ENCODE data around the gene CD19.
"Not testable (repeated sequence)": the region's sequence is repeated elsewhere in the genome, so short reads cannot be mapped to it uniquely, and the experiment has no call there.

Gene CD19

GRCh38 chr16:28935924-28936783 is 4.4 kb downstream of the CD19 start:
- peak in 45 of 56 donors; percentile 2 to 73 (median 25) for DNase-seq

GRCh38 chr16:28936784-28937155 is 5.0 kb downstream of the CD19 start:
- DNase-seq = no peak

- no peak for DNase-seq
Observed at GRCh38 chr16:28937222-28937876, 5.6 kb downstream of the CD19 start.

- DNase-seq = no peak
Observed at GRCh38 chr16:28938721-28939120, 7.0 kb downstream of the CD19 start.

GRCh38 chr16:28939825-28940224 is 8.1 kb downstream of the CD19 start:
- DNase-seq = not testable (repeated sequence)

- no peak for DNase-seq
Observed at GRCh38 chr16:28943281-28943680, 11.5 kb downstream of the CD19 start.

GRCh38 chr16:28946681-28947080 is 14.9 kb downstream of the CD19 start:
- no peak for DNase-seq

- peak; percentile 95 to 100 (median 100) for DNase-seq
Observed at GRCh38 chr16:28950648-28951409, 19.1 kb downstream of the CD19 start, which contains the start of gene NFATC2IP. TSS of gene NFATC2IP (plus strand) at chr16:28950937. CDS start at chr16:28951012, 75 bp downstream.

- DNase-seq = peak in 5 of 56 donors; percentile 7 to 31 (median 24)
Observed at GRCh38 chr16:28951410-28951943, 19.7 kb downstream of the CD19 start.

- DNase-seq = no peak
Observed at GRCh38 chr16:28958216-28958615, 26.4 kb downstream of the CD19 start.

- no peak for DNase-seq
Observed at GRCh38 chr16:28958836-28959235, 27.1 kb downstream of the CD19 start.

- DNase-seq = no peak
Observed at GRCh38 chr16:28964072-28964471, 32.3 kb downstream of the CD19 start.

- DNase-seq = no peak
Observed at GRCh38 chr16:28964496-28964895, 32.7 kb downstream of the CD19 start.

GRCh38 chr16:28967156-28967555 is 35.4 kb downstream of the CD19 start:
- DNase-seq = no peak

GRCh38 chr16:28969696-28970095 is 37.9 kb downstream of the CD19 start:
- not testable (repeated sequence) for DNase-seq

- DNase-seq = peak in 48 of 56 donors; percentile 9 to 82 (median 54)
Observed at GRCh38 chr16:28974007-28974436, 42.3 kb downstream of the CD19 start.

GRCh38 chr16:28974437-28975157 is 42.8 kb downstream of the CD19 start, which contains the start of gene SPNS1:
TSS of gene SPNS1 (plus strand) at chr16:28974778. CDS start at chr16:28975152, 374 bp downstream.
- DNase-seq = peak; percentile 80 to 100 (median 95)

GRCh38 chr16:28975158-28975599 is 43.4 kb downstream of the CD19 start:
- DNase-seq = peak in 4 of 56 donors; percentile 23 to 49 (median 32)

- peak in 1 of 56 donors; percentile 0 for DNase-seq
Observed at GRCh38 chr16:28977703-28978662, 46.2 kb downstream of the CD19 start.
